ENCODE results near the gene PIK3C2G.

DNA sequence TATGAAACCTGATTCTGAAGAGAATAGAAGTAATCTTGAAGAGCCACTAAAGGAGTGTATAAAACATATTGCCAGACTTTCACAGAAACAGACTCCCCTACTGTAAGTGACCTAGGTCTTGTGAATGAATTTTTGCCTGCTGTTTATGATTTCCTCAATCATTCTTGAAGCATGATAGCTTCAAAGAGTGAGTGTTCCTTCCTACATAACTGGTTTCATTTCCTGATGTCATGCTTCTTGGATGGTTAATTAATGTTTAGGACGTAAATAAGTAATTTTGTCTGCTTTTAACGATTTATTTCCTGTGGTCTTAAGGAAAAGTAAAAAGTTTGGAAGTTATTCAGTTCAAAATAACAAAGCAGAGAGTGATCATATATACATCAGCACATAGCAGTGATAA, 129.8 kb downstream of the PIK3C2G start:
- TF ChIP-seq, protein P1, sequence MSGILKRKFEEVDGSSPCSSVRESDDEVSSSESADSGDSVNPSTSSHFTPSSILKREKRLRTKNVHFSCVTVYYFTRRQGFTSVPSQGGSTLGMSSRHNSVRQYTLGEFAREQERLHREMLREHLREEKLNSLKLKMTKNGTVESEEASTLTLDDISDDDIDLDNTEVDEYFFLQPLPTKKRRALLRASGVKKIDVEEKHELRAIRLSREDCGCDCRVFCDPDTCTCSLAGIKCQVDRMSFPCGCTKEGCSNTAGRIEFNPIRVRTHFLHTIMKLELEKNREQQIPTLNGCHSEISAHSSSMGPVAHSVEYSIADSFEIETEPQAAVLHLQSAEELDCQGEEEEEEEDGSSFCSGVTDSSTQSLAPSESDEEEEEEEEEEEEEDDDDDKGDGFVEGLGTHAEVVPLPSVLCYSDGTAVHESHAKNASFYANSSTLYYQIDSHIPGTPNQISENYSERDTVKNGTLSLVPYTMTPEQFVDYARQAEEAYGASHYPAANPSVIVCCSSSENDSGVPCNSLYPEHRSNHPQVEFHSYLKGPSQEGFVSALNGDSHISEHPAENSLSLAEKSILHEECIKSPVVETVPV (CRISPR knock-in tag; IDR thresholded peaks at IDR 0.05) = no peak
- TF ChIP-seq OSR1 (CRISPR knock-in tag; IDR thresholded peaks at IDR 0.05) (no peak), ZFP30 (CRISPR knock-in tag; IDR thresholded peaks at IDR 0.05) (no peak), SNAI2 (CRISPR knock-in tag; IDR thresholded peaks at IDR 0.05) (no peak), PPARA (CRISPR knock-in tag; IDR thresholded peaks at IDR 0.05; ENCODE audit: borderline replicate concordance) (no peak), ESRRG (CRISPR knock-in tag; IDR thresholded peaks at IDR 0.05) (no peak), ARNTL (CRISPR knock-in tag; IDR thresholded peaks at IDR 0.05; ENCODE audit: borderline replicate concordance, low read depth) (no peak), CSDC2 (CRISPR knock-in tag; IDR thresholded peaks at IDR 0.05) (no peak), RARB (CRISPR knock-in tag; IDR thresholded peaks at IDR 0.05) (no peak), TCF4 (CRISPR knock-in tag; IDR thresholded peaks at IDR 0.05; ENCODE audit: borderline replicate concordance) (no peak)
- TF ChIP-seq, protein P2, sequence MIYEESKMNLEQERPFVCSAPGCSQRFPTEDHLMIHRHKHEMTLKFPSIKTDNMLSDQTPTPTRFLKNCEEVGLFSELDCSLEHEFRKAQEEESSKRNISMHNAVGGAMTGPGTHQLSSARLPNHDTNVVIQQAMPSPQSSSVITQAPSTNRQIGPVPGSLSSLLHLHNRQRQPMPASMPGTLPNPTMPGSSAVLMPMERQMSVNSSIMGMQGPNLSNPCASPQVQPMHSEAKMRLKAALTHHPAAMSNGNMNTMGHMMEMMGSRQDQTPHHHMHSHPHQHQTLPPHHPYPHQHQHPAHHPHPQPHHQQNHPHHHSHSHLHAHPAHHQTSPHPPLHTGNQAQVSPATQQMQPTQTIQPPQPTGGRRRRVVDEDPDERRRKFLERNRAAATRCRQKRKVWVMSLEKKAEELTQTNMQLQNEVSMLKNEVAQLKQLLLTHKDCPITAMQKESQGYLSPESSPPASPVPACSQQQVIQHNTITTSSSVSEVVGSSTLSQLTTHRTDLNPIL (CRISPR knock-in tag; IDR thresholded peaks at IDR 0.05; ENCODE audit: low read depth) = no peak
- TF ChIP-seq, protein P3, sequence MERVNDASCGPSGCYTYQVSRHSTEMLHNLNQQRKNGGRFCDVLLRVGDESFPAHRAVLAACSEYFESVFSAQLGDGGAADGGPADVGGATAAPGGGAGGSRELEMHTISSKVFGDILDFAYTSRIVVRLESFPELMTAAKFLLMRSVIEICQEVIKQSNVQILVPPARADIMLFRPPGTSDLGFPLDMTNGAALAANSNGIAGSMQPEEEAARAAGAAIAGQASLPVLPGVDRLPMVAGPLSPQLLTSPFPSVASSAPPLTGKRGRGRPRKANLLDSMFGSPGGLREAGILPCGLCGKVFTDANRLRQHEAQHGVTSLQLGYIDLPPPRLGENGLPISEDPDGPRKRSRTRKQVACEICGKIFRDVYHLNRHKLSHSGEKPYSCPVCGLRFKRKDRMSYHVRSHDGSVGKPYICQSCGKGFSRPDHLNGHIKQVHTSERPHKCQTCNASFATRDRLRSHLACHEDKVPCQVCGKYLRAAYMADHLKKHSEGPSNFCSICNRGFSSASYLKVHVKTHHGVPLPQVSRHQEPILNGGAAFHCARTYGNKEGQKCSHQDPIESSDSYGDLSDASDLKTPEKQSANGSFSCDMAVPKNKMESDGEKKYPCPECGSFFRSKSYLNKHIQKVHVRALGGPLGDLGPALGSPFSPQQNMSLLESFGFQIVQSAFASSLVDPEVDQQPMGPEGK (CRISPR knock-in tag; IDR thresholded peaks at IDR 0.05; ENCODE audit: borderline replicate concordance) = no peak
- TF ChIP-seq, protein P4, sequence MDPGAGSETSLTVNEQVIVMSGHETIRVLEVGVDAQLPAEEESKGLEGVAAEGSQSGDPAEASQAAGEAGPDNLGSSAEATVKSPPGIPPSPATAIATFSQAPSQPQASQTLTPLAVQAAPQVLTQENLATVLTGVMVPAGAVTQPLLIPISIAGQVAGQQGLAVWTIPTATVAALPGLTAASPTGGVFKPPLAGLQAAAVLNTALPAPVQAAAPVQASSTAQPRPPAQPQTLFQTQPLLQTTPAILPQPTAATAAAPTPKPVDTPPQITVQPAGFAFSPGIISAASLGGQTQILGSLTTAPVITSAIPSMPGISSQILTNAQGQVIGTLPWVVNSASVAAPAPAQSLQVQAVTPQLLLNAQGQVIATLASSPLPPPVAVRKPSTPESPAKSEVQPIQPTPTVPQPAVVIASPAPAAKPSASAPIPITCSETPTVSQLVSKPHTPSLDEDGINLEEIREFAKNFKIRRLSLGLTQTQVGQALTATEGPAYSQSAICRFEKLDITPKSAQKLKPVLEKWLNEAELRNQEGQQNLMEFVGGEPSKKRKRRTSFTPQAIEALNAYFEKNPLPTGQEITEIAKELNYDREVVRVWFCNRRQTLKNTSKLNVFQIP (CRISPR knock-in tag; IDR thresholded peaks at IDR 0.05; ENCODE audit: borderline replicate concordance, low read depth) = no peak

Data from SK-N-SH treated with all-trans-retinoic acid at 6 μM for 48 hours (cell line).